NCI-H2171 (cell line): ENCODE data around the gene SYT7.
A peak's percentile ranks its signal among the peaks of the same experiment; 100 is the strongest.
"Not testable (repeated sequence)": the region's sequence is repeated elsewhere in the genome, so short reads cannot be mapped to it uniquely, and the experiment has no call there.

Experiments
- DNase-seq: peaks from one replicate; lab custom pipeline; 2025; lab: John Stamatoyannopoulos, UW

SYT7 gene

GRCh38 chr11:61497473-61497872 lies 83.4 kb downstream of the SYT7 start:
- no peak for DNase-seq

- no peak for DNase-seq
Measured at GRCh38 chr11:61496602-61497400, 84.1 kb downstream of the SYT7 start.

DNA sequence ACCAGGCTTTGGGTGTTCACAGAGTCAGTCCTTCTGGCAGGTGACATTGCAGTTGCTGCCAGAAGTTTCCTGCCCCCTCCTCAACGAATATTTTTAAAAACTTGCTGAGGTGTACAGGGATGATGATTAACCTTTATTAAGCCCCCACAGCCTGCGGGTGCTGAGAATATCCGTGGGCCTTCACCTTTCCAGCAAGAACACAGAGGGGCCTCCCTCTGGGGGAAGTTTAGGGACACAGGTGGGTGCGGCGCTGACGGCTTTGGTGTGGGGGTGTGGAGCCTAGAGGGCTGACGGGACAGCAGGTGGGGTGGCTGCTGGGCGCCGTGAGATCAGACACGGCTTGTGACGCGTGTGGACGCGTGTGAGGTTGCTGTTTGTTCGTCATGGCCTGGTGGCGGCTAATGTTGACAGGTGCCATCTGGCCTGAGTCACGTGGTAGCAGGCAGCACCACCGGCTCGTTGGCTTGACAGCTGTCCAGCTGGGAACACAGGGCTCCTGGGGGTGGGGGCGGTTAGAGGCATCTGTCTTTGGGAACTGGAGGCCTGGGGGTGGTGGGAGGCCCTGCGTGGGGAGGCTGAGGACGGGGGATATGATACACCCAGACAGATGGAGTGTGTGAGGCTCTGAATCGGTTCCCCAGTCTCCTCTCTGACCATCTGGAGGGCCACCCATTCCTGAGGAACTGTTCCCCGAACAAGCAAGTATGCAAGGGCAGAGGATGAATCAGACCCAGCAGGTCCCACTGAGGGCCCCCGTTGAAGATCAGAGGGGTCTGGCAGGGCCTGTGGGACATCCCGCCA lies 84.9 kb downstream of the SYT7 start:
- peak; percentile 97 for DNase-seq

DNA sequence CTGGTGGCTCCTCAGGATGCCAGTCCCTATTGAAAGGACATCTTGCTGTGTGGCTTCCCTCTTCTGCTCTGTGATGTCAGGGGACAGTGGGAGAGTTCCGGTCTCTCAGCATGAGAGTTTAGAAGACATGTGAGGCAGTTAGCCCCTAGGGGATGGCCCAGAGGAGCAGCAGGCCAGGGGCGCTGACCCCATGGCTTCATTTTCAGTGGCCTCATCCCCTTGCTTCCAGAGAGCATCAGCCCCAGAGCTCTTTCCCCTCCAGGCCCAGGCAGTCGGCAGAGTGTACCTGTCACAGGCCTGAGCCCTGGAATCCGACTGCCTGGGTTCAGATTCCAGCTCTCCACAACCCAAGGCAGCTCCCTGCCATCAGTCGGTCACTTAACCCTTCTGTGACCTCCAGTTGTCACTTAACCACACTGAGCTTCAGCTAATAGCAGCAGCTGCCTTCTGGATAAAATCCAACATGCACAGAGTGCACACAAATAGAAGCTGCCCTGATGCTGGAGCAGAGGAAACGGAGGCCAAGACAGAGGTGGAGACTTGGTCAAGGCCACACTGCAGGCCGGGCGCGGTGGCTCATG lies 86.4 kb downstream of the SYT7 start:
- no peak for DNase-seq

GRCh38 chr11:61491736-61492395 lies 89.0 kb downstream of the SYT7 start:
- DNase-seq = no peak

- no peak for DNase-seq
Measured at GRCh38 chr11:61489833-61490721, 90.8 kb downstream of the SYT7 start.

DNA sequence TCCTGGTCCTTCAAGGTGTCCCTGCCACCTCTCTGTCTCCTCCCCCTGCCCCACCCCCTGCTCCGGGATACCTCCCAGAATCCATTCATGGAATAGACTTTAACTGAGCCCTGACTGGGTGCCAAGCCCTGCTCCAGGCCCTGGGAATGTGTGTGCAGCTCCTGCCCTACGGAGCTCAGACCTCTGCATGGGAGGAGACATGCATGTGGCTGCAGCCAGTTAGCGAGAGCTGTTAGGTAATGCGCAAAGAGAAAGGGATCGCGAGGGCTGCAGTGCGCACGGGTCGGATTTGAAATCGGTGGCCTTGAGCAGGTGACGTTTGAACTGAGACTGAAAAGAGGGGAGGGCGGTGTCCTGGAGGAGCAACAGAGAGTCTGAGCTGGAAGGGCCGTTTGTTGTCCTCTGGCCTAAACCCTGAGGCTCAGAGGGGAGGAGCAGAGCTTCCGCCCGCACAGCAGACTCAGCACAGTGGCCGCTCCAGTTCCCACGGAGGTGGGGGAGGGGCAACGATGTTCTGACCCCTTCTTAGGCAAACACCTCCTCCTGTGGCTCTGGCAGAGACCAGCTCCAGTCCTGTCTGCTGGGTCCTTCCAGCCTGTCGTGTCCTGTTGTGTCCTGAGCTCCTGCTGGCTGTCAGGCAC lies 92.1 kb downstream of the SYT7 start:
- DNase-seq = no peak

GRCh38 chr11:61487342-61488025 lies 93.4 kb downstream of the SYT7 start:
- DNase-seq = no peak

DNA sequence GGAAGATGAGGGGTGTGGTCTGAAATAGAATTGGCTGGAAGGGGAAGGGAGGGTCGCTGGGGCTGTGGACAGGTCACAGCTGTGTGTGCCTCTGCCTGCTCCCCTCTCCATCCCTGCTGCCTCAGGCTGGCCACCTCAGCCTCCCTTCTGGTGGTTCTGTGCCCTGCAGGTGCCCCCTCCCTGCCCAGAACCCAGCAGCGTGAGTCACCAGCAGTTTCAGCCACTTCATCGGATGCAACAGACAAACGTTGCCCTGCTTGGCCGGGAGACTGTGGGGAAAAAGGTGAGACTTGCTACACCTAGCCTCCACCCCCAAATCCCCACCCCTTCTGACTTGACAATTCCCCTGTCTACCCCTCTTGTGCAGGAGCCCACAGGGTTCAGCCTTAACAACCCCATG lies 94.1 kb downstream of the SYT7 start:
- no peak for DNase-seq

GRCh38 chr11:61486011-61486620 lies 94.8 kb downstream of the SYT7 start:
- DNase-seq = no peak

GRCh38 chr11:61485080-61485479 lies 95.8 kb downstream of the SYT7 start:
- no peak for DNase-seq

DNA sequence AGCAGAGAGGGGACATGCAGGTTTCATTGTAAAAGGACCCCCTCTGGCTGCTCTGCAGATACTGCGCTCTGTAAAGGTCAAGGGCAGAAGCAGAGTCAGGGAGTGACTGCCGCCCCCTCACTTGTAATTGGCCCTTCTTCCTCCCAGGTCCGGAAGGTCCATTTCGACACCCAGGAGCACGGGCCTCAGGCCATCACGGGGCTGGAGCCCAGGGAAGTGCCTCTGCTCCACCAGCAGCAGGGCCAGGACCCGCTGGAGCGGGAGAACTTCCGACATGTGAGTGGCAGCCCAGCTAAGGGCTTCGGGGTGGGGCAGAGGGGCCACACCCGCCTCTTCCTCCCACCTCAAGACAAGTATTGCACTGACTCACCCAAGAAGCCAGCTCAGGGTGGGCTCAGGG lies 96.3 kb downstream of the SYT7 start:
- DNase-seq = no peak

DNA sequence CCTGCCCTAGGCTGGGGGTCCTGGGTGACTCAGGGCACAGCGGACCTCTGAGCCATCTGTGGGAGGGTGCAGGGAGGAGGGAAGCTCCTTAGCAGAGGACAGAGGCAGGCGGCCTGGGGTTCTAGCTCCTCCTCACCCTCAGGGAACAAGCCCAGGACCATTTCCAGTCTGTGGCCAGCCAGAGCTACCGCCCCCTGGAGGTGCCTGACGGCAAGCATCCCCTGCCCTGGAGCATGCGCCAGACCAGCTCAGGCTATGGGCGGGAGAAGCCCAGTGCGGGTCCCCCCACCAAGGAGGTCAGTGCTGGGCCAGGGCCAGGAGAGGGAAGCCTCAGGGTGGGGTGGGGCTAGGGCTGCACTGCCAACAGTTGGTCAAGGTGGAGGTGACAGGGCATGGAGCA lies 98.4 kb downstream of the SYT7 start:
- no peak for DNase-seq

DNA sequence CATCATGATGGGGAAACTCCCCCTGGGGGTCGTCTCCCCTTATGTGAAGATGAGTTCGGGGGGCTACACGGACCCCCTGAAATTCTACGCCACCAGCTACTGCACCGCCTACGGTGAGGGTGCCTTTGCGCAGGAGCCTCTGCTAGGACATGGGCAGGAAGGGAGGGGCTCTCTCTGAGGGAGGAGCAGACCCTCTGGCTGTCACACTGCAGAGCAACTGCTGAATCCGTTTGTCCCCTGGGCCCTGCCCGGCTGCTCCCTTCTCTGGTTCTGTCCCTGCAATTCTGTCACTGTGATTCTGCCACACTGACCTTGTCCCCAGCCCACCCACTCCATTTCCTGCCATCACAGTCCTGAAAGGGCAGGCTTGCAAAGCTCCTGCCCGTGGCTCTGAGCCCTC lies 99.1 kb downstream of the SYT7 start:
- DNase-seq = no peak

DNA sequence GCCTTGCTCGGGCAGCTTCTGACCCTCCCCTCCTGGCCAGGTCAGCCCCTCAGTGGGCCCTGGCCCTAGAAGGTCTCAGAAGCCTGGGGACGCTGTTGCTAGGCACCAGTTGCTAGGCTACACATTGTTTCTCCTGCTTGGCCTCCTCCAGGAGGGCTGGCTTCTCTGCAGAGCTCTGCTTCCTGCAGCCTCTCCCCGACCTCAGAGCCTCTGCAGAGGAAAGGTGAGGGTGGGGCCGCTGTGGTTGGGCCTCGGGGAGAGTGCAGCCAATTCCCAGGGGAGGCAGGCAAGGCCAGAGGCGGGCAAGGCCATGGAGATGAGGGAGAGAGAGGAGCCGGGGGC lies 99.9 kb downstream of the SYT7 start:
- peak; percentile 38 for DNase-seq

- no peak for DNase-seq
Measured at GRCh38 chr11:61480261-61480993, 100.4 kb downstream of the SYT7 start.

- DNase-seq = not testable (repeated sequence)
Measured at GRCh38 chr11:61479360-61480058, 101.4 kb downstream of the SYT7 start.

- DNase-seq = peak; percentile 8
Measured at GRCh38 chr11:61477727-61478148, 103.1 kb downstream of the SYT7 start.

GRCh38 chr11:61477126-61477525 lies 103.8 kb downstream of the SYT7 start:
- no peak for DNase-seq
